22Rv1 (cell line): ENCODE data around the gene GATA2.

ENCODE experiments used
- CTCF ChIP-seq: fragments of 450-650 bp; IDR thresholded peaks from 2 replicates; pipeline ENCODE4 v1.5.1; 2017; ENCODE audit warnings: mild to moderate bottlenecking
- ZFX ChIP-seq: fragments of 450-650 bp; IDR thresholded peaks from 2 replicates; pipeline ENCODE4 v1.6.1; 2017; ENCODE audit warnings: antibody characterized with exemption, borderline replicate concordance

GRCh38 chr3:128457937-128458336 lies 35.1 kb downstream of the GATA2 start:
- TF ChIP-seq CTCF (no peak), ZFX (no peak)
